Measurements from ENCODE around the gene BYSL.

DNA sequence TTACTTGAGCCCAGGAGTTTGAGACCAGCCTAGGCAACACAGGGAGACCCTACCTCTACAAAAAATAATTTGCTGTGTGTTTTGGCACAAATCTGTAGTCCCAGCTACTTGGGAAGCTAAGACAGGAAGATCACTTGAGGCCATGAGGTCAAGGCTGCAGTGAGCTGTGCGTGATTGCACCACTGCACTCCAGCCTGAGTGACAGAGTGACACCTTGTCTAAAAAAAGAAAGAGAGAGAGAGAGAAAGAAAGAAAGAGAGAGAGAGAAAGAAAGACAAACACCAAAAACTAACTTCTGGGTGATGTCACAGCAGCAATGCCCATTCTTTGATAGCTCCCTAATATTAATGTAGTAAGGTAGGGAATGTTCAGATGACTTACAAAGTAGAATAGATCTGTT is 46.6 kb upstream of the BYSL start:
- TF ChIP-seq, protein P1, sequence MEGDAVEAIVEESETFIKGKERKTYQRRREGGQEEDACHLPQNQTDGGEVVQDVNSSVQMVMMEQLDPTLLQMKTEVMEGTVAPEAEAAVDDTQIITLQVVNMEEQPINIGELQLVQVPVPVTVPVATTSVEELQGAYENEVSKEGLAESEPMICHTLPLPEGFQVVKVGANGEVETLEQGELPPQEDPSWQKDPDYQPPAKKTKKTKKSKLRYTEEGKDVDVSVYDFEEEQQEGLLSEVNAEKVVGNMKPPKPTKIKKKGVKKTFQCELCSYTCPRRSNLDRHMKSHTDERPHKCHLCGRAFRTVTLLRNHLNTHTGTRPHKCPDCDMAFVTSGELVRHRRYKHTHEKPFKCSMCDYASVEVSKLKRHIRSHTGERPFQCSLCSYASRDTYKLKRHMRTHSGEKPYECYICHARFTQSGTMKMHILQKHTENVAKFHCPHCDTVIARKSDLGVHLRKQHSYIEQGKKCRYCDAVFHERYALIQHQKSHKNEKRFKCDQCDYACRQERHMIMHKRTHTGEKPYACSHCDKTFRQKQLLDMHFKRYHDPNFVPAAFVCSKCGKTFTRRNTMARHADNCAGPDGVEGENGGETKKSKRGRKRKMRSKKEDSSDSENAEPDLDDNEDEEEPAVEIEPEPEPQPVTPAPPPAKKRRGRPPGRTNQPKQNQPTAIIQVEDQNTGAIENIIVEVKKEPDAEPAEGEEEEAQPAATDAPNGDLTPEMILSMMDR (IDR thresholded peaks at IDR 0.05): no peak
- TF ChIP-seq POLR2A (IDR thresholded peaks at IDR 0.05; ENCODE audit: low read depth): no peak
